ENCODE measurements around the gene CXCR3.

GRCh38 chrX:71625471-71625870 lies 7.2 kb upstream of the CXCR3 start:
- no peak for TF ChIP-seq CTCF (IDR thresholded peaks at IDR 0.05)
- TF ChIP-seq POLR2A (IDR thresholded peaks at IDR 0.05), result no peak

All from transverse colon (tissue), 3 donors.